ENCODE results near the gene CD63. TPM values are rescaled to one million over a fixed set of nuclear protein-coding genes. Genes with fewer than 3 reads are reported as not detected.
A peak's percentile ranks its signal among the peaks of the same experiment; 100 is the strongest.

The CD63 gene
- total RNA-seq, 1 experiment from 2014 or later = 409 TPM

DNA sequence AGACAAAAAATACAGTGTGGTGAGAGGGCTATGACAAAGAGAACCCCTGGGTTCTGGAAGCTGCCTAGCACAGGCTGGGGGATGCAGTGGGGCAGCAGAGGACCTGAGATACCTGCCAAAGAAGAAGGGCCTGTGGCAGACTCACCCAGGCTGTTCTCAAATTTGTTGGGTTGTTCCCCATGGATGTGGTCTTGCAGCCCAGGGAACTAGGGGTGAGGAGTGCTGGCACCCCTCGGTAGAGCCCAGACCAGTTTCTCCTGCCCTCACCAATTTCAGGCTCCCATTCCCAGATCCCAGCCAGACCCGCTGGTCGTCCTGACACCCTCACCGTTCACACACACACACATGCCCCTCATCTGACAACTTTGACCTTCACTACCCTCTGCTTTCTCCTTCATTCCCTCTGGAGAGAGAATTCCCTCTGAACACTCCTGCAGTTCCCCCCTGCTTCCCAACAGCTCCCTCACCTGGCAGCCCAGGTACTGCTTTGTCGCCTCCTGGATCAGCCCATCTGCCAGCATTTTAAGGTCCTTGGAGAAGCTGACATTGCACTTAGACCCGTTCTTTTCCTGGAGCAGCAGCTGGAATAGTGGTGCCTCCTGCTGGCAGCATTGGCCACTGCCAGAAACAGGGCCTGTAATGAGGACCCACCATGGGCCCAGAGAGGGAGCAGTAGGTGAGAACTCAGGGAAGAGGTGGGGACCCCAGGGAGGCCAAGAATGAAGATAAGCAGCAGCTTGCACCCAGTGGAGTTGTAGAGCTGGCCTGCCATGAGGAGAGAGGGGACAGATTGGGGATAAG is 8.2 kb upstream of the CD63 start (continued):
- TF ChIP-seq, protein P1, sequence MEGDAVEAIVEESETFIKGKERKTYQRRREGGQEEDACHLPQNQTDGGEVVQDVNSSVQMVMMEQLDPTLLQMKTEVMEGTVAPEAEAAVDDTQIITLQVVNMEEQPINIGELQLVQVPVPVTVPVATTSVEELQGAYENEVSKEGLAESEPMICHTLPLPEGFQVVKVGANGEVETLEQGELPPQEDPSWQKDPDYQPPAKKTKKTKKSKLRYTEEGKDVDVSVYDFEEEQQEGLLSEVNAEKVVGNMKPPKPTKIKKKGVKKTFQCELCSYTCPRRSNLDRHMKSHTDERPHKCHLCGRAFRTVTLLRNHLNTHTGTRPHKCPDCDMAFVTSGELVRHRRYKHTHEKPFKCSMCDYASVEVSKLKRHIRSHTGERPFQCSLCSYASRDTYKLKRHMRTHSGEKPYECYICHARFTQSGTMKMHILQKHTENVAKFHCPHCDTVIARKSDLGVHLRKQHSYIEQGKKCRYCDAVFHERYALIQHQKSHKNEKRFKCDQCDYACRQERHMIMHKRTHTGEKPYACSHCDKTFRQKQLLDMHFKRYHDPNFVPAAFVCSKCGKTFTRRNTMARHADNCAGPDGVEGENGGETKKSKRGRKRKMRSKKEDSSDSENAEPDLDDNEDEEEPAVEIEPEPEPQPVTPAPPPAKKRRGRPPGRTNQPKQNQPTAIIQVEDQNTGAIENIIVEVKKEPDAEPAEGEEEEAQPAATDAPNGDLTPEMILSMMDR (IDR thresholded peaks at IDR 0.05) = peak; percentile 43; the same call in 1 of the 2 replicates
- no peak for TF ChIP-seq ATF1 (CRISPR knock-in tag; IDR thresholded peaks at IDR 0.05)

DNA sequence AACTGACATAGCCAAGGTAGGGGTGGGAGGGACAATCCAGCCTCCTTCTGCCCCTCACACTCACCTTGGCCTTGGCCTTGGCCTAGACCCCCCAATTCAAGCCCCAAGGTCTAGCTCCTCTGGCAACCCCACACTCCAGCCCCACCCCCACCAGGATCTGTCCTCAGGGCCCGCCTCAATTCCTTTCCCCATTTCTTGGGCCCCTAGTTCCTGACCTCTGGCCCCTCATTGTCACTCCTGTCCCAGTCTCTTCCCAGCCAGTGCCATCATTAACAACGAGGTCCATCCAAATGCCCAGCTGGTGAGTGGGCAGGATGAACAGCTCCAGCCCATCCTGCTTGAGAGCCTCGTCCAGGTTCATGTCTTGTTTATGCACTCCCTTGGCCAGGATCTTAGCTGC is 7.3 kb upstream of the CD63 start:
- H3K36me3 Mint-ChIP-seq = no peaks in the 10 kb centered on the region
- no peak overlapping the region for H3K4me3 Mint-ChIP-seq
- POLR2A ChIA-PET = interaction anchor here (1.4 kb wide), 1 partner anchor 93 kb away, joined by 6 read pairs; the partner anchor contains the start of gene DNAJC14
- ATAC-seq = no peak
- peaks cover 1% of the 10 kb centered on the region; the same call in 1 of the 2 replicates for H3K27me3 Mint-ChIP-seq (ENCODE audit: low read depth)
- no peaks in the 10 kb centered on the region for H3K9me3 Mint-ChIP-seq
- H3K27ac Mint-ChIP-seq = no peak overlapping the region
- peaks cover 24% of the 10 kb centered on the region for H3K4me1 Mint-ChIP-seq
- TF ChIP-seq PRRX2 (CRISPR knock-in tag; IDR thresholded peaks at IDR 0.05) = no peak
- TF ChIP-seq NR2C2 (CRISPR knock-in tag; IDR thresholded peaks at IDR 0.05) = no peak
- no peak for TF ChIP-seq KAT7 (CRISPR knock-in tag; IDR thresholded peaks at IDR 0.05; ENCODE audit: borderline replicate concordance)
- no peak for TF ChIP-seq IRF2 (CRISPR knock-in tag; IDR thresholded peaks at IDR 0.05; ENCODE audit: borderline replicate concordance, low read depth)
- no peak for TF ChIP-seq RELA (CRISPR knock-in tag; IDR thresholded peaks at IDR 0.05; ENCODE audit: borderline replicate concordance)
- TF ChIP-seq, protein P2, sequence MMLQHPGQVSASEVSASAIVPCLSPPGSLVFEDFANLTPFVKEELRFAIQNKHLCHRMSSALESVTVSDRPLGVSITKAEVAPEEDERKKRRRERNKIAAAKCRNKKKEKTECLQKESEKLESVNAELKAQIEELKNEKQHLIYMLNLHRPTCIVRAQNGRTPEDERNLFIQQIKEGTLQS (CRISPR knock-in tag; conservative IDR thresholded peaks at IDR 0.05) = no peak
- TF ChIP-seq, protein P3, sequence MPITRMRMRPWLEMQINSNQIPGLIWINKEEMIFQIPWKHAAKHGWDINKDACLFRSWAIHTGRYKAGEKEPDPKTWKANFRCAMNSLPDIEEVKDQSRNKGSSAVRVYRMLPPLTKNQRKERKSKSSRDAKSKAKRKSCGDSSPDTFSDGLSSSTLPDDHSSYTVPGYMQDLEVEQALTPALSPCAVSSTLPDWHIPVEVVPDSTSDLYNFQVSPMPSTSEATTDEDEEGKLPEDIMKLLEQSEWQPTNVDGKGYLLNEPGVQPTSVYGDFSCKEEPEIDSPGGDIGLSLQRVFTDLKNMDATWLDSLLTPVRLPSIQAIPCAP (CRISPR knock-in tag; IDR thresholded peaks at IDR 0.05) = no peak
- TF ChIP-seq, protein P4, sequence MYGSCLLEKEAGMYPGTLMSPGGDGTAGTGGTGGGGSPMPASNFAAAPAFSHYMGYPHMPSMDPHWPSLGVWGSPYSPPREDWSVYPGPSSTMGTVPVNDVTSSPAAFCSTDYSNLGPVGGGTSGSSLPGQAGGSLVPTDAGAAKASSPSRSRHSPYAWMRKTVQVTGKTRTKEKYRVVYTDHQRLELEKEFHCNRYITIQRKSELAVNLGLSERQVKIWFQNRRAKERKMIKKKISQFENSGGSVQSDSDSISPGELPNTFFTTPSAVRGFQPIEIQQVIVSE (CRISPR knock-in tag; IDR thresholded peaks at IDR 0.05; ENCODE audit: borderline replicate concordance) = no peak
- TF ChIP-seq NR3C1 (CRISPR knock-in tag; conservative IDR thresholded peaks at IDR 0.05; ENCODE audit: low read depth) = no peak
- TF ChIP-seq, protein P5, sequence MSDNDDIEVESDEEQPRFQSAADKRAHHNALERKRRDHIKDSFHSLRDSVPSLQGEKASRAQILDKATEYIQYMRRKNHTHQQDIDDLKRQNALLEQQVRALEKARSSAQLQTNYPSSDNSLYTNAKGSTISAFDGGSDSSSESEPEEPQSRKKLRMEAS (CRISPR knock-in tag; IDR thresholded peaks at IDR 0.05) = no peak
- no peak for TF ChIP-seq ATF1 (CRISPR knock-in tag; IDR thresholded peaks at IDR 0.05)
- CTCF ChIA-PET = interaction anchor here (1.2 to 3.8 kb wide), 8 partner anchors 8 to 82 kb away, joined by 3 to 160 read pairs (median 52); partner anchors contain the start of genes ITGA7, ORMDL2, RDH5 and SARNP
- DNase-seq (ENCODE audit: low spot score) = no peak

DNA sequence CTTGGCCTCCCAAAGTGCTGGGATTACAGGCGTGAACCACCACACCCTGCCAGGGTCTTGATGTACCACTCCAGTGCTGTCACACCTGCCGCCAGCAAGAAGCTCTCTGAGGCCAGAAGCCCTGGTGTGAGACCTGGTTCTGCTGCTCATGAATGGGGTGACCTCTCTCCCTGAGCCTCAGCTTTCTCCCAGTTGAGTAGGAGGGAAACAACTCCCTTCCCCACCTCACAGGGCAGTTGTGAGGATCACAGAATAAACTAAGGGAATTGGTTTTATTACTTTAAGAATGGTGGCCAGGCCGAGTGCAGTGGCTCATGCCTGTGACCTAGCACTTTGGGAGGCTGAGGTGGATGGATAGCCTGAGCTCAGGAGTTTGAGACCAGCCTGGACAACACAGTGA is 5.8 kb upstream of the CD63 start:
- DNase-seq (ENCODE audit: low spot score) (no peak), ATAC-seq (no peak)
- Mint-ChIP-seq H3K4me1 (peaks cover 37% of the 10 kb centered on the region), H3K4me3 (no peak overlapping the region), H3K27ac (no peak overlapping the region), H3K27me3 (ENCODE audit: low read depth) (no peaks in the 10 kb centered on the region), H3K9me3 (no peaks in the 10 kb centered on the region), H3K36me3 (no peaks in the 10 kb centered on the region)
- ChIA-PET POLR2A (no interaction called here), CTCF (interaction anchor here (0.6 to 1.5 kb wide), 4 partner anchors 10 to 78 kb away, joined by 3 to 6 read pairs (median 4); partner anchors contain the start of gene BLOC1S1)
- no peak for TF ChIP-seq SP1 (CRISPR knock-in tag; conservative IDR thresholded peaks at IDR 0.05)
- TF ChIP-seq NR3C1 (CRISPR knock-in tag; conservative IDR thresholded peaks at IDR 0.05; ENCODE audit: low read depth) = no peak
- TF ChIP-seq FOXP1 (CRISPR knock-in tag; IDR thresholded peaks at IDR 0.05; ENCODE audit: borderline replicate concordance) = no peak
- no peak for TF ChIP-seq SMAD3 (CRISPR knock-in tag; IDR thresholded peaks at IDR 0.05; ENCODE audit: borderline replicate concordance)
- no peak for TF ChIP-seq FOXK1 (CRISPR knock-in tag; IDR thresholded peaks at IDR 0.05)
- TF ChIP-seq CBFB (CRISPR knock-in tag; IDR thresholded peaks at IDR 0.05; ENCODE audit: low read depth) = no peak
- TF ChIP-seq, protein P6, sequence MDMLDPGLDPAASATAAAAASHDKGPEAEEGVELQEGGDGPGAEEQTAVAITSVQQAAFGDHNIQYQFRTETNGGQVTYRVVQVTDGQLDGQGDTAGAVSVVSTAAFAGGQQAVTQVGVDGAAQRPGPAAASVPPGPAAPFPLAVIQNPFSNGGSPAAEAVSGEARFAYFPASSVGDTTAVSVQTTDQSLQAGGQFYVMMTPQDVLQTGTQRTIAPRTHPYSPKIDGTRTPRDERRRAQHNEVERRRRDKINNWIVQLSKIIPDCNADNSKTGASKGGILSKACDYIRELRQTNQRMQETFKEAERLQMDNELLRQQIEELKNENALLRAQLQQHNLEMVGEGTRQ (CRISPR knock-in tag; IDR thresholded peaks at IDR 0.05) = no peak
- TF ChIP-seq, protein P7, sequence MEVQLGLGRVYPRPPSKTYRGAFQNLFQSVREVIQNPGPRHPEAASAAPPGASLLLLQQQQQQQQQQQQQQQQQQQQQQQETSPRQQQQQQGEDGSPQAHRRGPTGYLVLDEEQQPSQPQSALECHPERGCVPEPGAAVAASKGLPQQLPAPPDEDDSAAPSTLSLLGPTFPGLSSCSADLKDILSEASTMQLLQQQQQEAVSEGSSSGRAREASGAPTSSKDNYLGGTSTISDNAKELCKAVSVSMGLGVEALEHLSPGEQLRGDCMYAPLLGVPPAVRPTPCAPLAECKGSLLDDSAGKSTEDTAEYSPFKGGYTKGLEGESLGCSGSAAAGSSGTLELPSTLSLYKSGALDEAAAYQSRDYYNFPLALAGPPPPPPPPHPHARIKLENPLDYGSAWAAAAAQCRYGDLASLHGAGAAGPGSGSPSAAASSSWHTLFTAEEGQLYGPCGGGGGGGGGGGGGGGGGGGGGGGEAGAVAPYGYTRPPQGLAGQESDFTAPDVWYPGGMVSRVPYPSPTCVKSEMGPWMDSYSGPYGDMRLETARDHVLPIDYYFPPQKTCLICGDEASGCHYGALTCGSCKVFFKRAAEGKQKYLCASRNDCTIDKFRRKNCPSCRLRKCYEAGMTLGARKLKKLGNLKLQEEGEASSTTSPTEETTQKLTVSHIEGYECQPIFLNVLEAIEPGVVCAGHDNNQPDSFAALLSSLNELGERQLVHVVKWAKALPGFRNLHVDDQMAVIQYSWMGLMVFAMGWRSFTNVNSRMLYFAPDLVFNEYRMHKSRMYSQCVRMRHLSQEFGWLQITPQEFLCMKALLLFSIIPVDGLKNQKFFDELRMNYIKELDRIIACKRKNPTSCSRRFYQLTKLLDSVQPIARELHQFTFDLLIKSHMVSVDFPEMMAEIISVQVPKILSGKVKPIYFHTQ (CRISPR knock-in tag; IDR thresholded peaks at IDR 0.05) = no peak
- TF ChIP-seq ZNF232 (CRISPR knock-in tag; IDR thresholded peaks at IDR 0.05) = no peak
- TF ChIP-seq, protein P8, sequence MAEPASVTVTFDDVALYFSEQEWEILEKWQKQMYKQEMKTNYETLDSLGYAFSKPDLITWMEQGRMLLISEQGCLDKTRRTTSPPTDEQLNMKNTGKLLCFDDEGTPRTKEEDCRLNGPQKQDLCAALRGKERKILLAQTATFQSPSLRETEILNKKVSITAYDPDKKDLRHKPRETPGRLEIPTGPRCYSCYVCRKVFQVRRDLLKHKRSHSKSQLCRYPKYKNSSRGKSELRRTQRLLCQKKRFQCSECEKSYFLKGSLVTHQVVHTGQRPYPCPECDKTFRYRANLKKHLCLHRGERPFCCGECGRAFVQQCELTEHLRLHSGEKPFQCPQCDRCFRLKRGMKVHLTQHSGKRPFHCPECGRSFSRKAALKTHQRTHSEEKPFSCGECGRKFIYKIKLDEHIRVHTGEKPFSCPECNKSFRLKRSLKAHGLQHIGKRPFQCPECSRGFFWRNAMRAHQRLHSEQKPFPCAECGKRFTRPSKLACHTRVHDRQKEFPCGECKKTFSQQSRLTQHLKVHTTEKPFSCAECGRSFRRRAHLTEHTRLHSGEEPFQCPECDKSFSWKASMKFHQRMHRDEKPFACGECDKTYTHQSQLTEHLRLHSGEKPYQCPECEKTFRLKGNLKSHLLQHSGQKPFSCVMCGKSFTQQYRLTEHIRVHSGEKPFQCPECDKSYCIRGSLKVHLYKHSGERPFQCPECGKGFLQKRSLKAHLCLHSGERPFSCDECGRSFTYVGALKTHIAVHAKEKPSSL (CRISPR knock-in tag; conservative IDR thresholded peaks at IDR 0.05) = no peak

Measured in WTC11 (cell line).